H1 (cell line): ENCODE measurements around the gene RB1. TPM values are rescaled to one million over a fixed set of nuclear protein-coding genes. Genes with fewer than 3 reads are reported as not detected.

Experiments used
- CTCF ChIA-PET: fragments of 300-600 bp; sonication (Branson Sonifier 250); formaldehyde crosslinking; loops from one replicate; lab custom pipeline; 2021; ENCODE audit not compliant: partially characterized antibody; lab: Charles Lee
- POLR2A ChIA-PET: fragments of 300-600 bp; sonication (Branson Sonifier 250); formaldehyde crosslinking; loops from one replicate; lab custom pipeline; 2021; ENCODE audit warnings: inconsistent platforms; ENCODE audit not compliant: partially characterized antibody; lab: Charles Lee
- DNase-seq, 2 experiments: peaks; one replicate each; pipeline versions ENCODE4 v3.0.0 to v3.0.0-alpha.2; 2010 to 2022; ENCODE audit warnings: low spot score in 2 of 2, low read depth in 1 of 2, mixed read lengths in 1 of 2
- FAIRE-seq: peaks from 2 replicates; lab custom pipeline; 2011; peaks lifted over from hg19 to GRCh38; lab: Jason Lieb, UNC
- H2AFZ ChIP-seq: 2 replicates; pipeline ENCODE4 v1.8.1; 2012; ENCODE audit warnings: low read length, inconsistent platforms
- H2AK5ac ChIP-seq: 2 replicates; pipeline ENCODE4 v1.6.1; 2013; ENCODE audit warnings: low read depth, low read length
- H2BK120ac ChIP-seq: replicated peaks from 2 replicates; pipeline ENCODE3; 2013; ENCODE audit warnings: low read depth, low read length, inconsistent platforms
- H2BK12ac ChIP-seq: 2 replicates; pipeline ENCODE4 v1.6.1; 2013; ENCODE audit warnings: low read depth, low read length
- H2BK15ac ChIP-seq: 2 replicates; pipeline ENCODE4 v1.6.1; 2013; ENCODE audit warnings: low read length
- H2BK20ac ChIP-seq: 2 replicates; pipeline ENCODE4 v1.6.1; 2013; ENCODE audit warnings: low read length
- H2BK5ac ChIP-seq: 2 replicates; pipeline ENCODE4 v1.6.1; 2013; ENCODE audit warnings: low read depth, low read length
- H3K14ac ChIP-seq: 2 replicates; pipeline ENCODE4 v1.6.1; 2013; ENCODE audit warnings: inconsistent platforms; ENCODE audit not compliant: insufficient read length
- H3K18ac ChIP-seq: 2 replicates; pipeline ENCODE4 v1.6.1; 2013; ENCODE audit warnings: low read length; ENCODE audit errors: extremely low read depth
- H3K23ac ChIP-seq: 2 replicates; pipeline ENCODE4 v1.6.1; 2013; ENCODE audit warnings: inconsistent platforms; ENCODE audit not compliant: insufficient read length
- H3K23me2 ChIP-seq: 2 replicates; pipeline ENCODE4 v1.6.1; 2013; ENCODE audit warnings: low read depth, low read length
- H3K27ac ChIP-seq: 2 replicates; pipeline ENCODE4 v1.6.1; 2011; ENCODE audit warnings: low read depth, low read length, inconsistent platforms
- H3K27me3 ChIP-seq, 4 experiments: replicated peaks in 1 of 4; 1 replicate in 1 of 4; 2 replicates in 3 of 4; pipeline versions ENCODE4 v1.6.1 to v1.8.1; 2011 to 2013; ENCODE audit warnings: low read length in 3 of 4, mild to moderate bottlenecking in 3 of 4, inconsistent platforms in 2 of 4, mixed read lengths in 2 of 4, moderate library complexity in 1 of 4; ENCODE audit not compliant: control insufficient read depth in 3 of 4, insufficient read depth in 3 of 4; ENCODE audit errors: extremely low read depth in 1 of 4
- H3K36me3 ChIP-seq, 4 experiments: 2 replicates each; pipeline versions ENCODE4 v1.6.1 to v1.8.1; 2011 to 2013; ENCODE audit warnings: mild to moderate bottlenecking in 4 of 4, low read length in 3 of 4, moderate library complexity in 2 of 4, control low read depth in 1 of 4, inconsistent platforms in 1 of 4; ENCODE audit not compliant: insufficient read depth in 4 of 4, control insufficient read depth in 2 of 4
- H3K4ac ChIP-seq: replicated peaks from 2 replicates; pipeline ENCODE3; 2013; ENCODE audit warnings: low read length, low read depth, mixed read lengths, inconsistent platforms; ENCODE audit not compliant: insufficient read length
- H3K4me1 ChIP-seq, 4 experiments: replicated peaks in 1 of 4; 1 replicate in 1 of 4; 2 replicates in 3 of 4; pipeline versions ENCODE4 v1.6.1 to v1.8.1; 2011 to 2013; ENCODE audit warnings: low read length in 3 of 4, inconsistent platforms in 2 of 4, mixed read lengths in 1 of 4; ENCODE audit not compliant: insufficient read depth in 4 of 4, control insufficient read depth in 3 of 4
- H3K4me2 ChIP-seq, 2 experiments: 2 replicates each; pipeline versions ENCODE4 v1.6.1 to v1.8.1; 2011 to 2013; ENCODE audit warnings: low read depth in 2 of 2, low read length in 2 of 2, control low read depth in 1 of 2, inconsistent platforms in 1 of 2, mild to moderate bottlenecking in 1 of 2; ENCODE audit not compliant: insufficient read depth in 1 of 2
- H3K4me3 ChIP-seq, 4 experiments: fragments of 200-600, 300-600 bp in 1 of 4; sonication (generic), shearing (Covaris generic), sonication (Bioruptor Twin) in 1 of 4; 2 replicates each; pipeline versions ENCODE4 v1.5.1 to v1.8.1; 2011 to 2016; ENCODE audit warnings: low read length in 4 of 4, low read depth in 3 of 4, control low read depth in 2 of 4, inconsistent platforms in 2 of 4, mild to moderate bottlenecking in 2 of 4, mixed read lengths in 1 of 4, moderate library complexity in 1 of 4; ENCODE audit not compliant: insufficient read depth in 2 of 4; ENCODE audit errors: extremely low read depth in 1 of 4
- H3K56ac ChIP-seq: replicated peaks from 2 replicates; pipeline ENCODE3; 2013; ENCODE audit warnings: low read depth, mild to moderate bottlenecking, mixed read lengths, low read length, inconsistent platforms; ENCODE audit not compliant: insufficient read length
- H3K79me1 ChIP-seq: 2 replicates; pipeline ENCODE4 v1.6.1; 2013; ENCODE audit warnings: low read depth, low read length, control low read depth
- H3K79me2 ChIP-seq, 2 experiments: 2 replicates each; pipeline versions ENCODE4 v1.6.1 to v1.8.1; 2012 to 2013; ENCODE audit warnings: low read length in 2 of 2, mild to moderate bottlenecking in 2 of 2, inconsistent platforms in 1 of 2; ENCODE audit not compliant: insufficient read depth in 2 of 2, control insufficient read depth in 1 of 2
- H3K9ac ChIP-seq, 4 experiments: replicated peaks in 1 of 4; 1 replicate in 1 of 4; 2 replicates in 3 of 4; pipeline versions ENCODE4 v1.6.1 to v1.8.1; 2011 to 2013; ENCODE audit warnings: low read depth in 3 of 4, low read length in 3 of 4, control low read depth in 2 of 4, mild to moderate bottlenecking in 2 of 4, moderate library complexity in 2 of 4, inconsistent platforms in 1 of 4; ENCODE audit errors: extremely low read depth in 1 of 4
- H3K9me3 ChIP-seq, 2 experiments: 2 replicates each; pipeline versions ENCODE4 v1.6.1 to v1.8.1; 2012 to 2013; ENCODE audit warnings: mild to moderate bottlenecking in 2 of 2, moderate library complexity in 2 of 2, control low read depth in 1 of 2, inconsistent platforms in 1 of 2, low read depth in 1 of 2, low read length in 1 of 2, mixed read lengths in 1 of 2; ENCODE audit not compliant: insufficient read depth in 2 of 2
- H4K20me1 ChIP-seq, 2 experiments: replicated peaks in 1 of 2; 2 replicates each; pipeline versions ENCODE3 to v1.8.1; 2011 to 2013; ENCODE audit warnings: inconsistent platforms in 2 of 2, low read length in 2 of 2, mild to moderate bottlenecking in 1 of 2; ENCODE audit not compliant: insufficient read depth in 2 of 2, control insufficient read depth in 1 of 2
- H4K5ac ChIP-seq: 2 replicates; pipeline ENCODE4 v1.6.1; 2013; ENCODE audit warnings: low read length, low read depth, mixed read lengths, inconsistent platforms; ENCODE audit not compliant: insufficient read length
- H4K8ac ChIP-seq: 2 replicates; pipeline ENCODE4 v1.8.0; 2013; ENCODE audit warnings: mild to moderate bottlenecking, moderate library complexity, low read length, inconsistent platforms; ENCODE audit not compliant: insufficient read depth; ENCODE audit errors: extremely low read depth
- H4K91ac ChIP-seq: replicated peaks from 2 replicates; pipeline ENCODE3; 2013; ENCODE audit warnings: low read length, mixed read lengths, inconsistent platforms; ENCODE audit not compliant: insufficient read length
- RBBP5 ChIP-seq: IDR thresholded peaks from 2 replicates; pipeline ENCODE4 v1.7.1; 2012; ENCODE audit warnings: low read depth, mild to moderate bottlenecking, inconsistent platforms, low read length, moderate library complexity, borderline replicate concordance
- RFX5 ChIP-seq: IDR thresholded peaks from 2 replicates; pipeline ENCODE4 v1.6.1; 2011; ENCODE audit warnings: low read depth, low read length, improper control_type of control experiment, borderline replicate concordance
- RNF2 ChIP-seq: fragments of 200-900, 300-1000 bp; sonication (generic); IDR thresholded peaks from 2 replicates; pipeline ENCODE4 v1.7.1; 2016; ENCODE audit warnings: borderline replicate concordance, low read depth, mild to moderate bottlenecking, antibody characterized with exemption, low read length; ENCODE audit not compliant: poor library complexity, severe bottlenecking; ENCODE audit errors: missing control alignments
- SIRT6 ChIP-seq: IDR thresholded peaks from one replicate; pipeline ENCODE4 v1.7.1; 2012; ENCODE audit warnings: low read length, inconsistent platforms
- SP1 ChIP-seq: IDR thresholded peaks from 2 replicates; pipeline ENCODE4 v1.6.1; 2011; ENCODE audit warnings: low read depth, low read length
- TAF1 ChIP-seq: IDR thresholded peaks from 2 replicates; pipeline ENCODE4 v1.6.1; 2011; ENCODE audit warnings: mild to moderate bottlenecking, low read depth, low read length
- WGBS, 2 experiments: shearing (Covaris generic) in 1 of 2; methylation state at CpG; one replicate each; pipeline versions ENCODE4 v1.1.6 to v1.1.7; 2013 to 2015; ENCODE audit warnings: low lambda C conversion rate in 2 of 2, mixed read lengths in 2 of 2, inconsistent platforms in 1 of 2, low coverage in 1 of 2, missing lambda C conversion rate in 1 of 2; ENCODE audit not compliant: insufficient replicate concordance in 2 of 2, insufficient coverage in 1 of 2, insufficient read length in 1 of 2; ENCODE audit errors: extremely low coverage in 1 of 2, missing lambda C conversion rate in 1 of 2; 5-methylcytosine and 5-hydroxymethylcytosine counted together
- polyA plus RNA-seq, 7 experiments: library from polyadenylated mRNA; depleted of rRNA in 3 of 7; stranded (reverse) in 5 of 7; unstranded in 2 of 7; fragments of >200 nt in 5 of 7; fragments of 200-250 nt in 2 of 7; gene quantifications; 1 replicate in 5 of 7; 2 replicates in 1 of 7; 4 replicates in 1 of 7; pipeline versions ENCODE4 v1.2.1 to v1.2.3, GENCODE V29; 2011 to 2013; ENCODE audit warnings: missing spikeins in 2 of 7, mixed read lengths in 2 of 7
- total RNA-seq: library from RNA; stranded (reverse); fragmentation: NEBNext Ultra II Directional; extraction: Animal tissue kit (Norgen Biotek cat#: 25700); gene quantifications from 2 replicates; pipeline ENCODE4 v1.2.1, GENCODE V29; 2021
- TF ChIP-seq, protein P1 (sequence below): IDR thresholded peaks from 2 replicates; pipeline ENCODE4 v1.6.1; 2012; ENCODE audit warnings: inconsistent platforms

RB1 gene
- total and polyA plus RNA-seq, 2 of the 8 experiments (the other 6 are each of a cell fraction or from before 2014, with no cell fraction given): 4.1 to 17.5 TPM

DNA sequence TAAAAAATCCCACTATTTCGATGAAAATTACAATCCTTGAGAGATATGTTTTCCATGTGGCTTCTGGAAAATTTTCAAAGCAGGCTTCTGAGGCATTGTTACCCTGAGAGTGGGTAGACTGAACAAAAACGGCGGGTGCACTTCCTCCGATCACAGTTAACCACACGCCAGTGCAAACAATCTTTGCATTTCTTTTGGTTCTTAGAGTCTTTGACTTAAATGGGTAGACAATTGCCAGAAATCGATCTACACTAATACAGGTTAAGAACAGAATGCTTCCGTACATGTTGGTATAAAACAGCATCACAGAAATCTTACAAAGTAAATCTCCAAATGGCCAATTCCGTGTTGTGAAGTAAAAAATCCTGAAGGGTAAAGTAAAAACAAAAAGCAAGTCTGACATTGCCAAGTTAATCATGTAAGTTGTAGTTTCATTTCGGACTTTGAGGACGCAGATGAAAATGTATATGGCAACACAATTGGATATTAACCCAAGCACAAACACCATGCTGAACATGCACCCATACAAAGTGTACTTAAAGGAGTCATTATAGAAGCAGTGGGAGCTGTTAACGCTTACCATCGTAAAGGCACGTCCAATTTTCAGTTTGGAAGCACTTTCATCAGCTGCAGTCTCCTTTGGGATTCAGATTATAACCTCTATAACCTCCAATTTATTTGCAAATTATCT is 108.4 kb downstream of the RB1 start:
- Histone ChIP-seq H4K91ac (no peak overlapping the region), H3K4me3 (peak overlapping the region; percentile 3 to 44 (median 5); a peak in 5 of 8 replicates), H4K5ac (no peak overlapping the region), H4K20me1 (no peaks in the 10 kb centered on the region), H3K4ac (no peak overlapping the region), H3K4me2 (peak overlapping the region; percentile 37 to 59; a peak in 3 of 4 replicates), H3K79me1 (no peaks in the 10 kb centered on the region), H3K23ac (no peak overlapping the region), H3K36me3 (no peaks in the 10 kb centered on the region), H3K18ac (no peak overlapping the region), H3K4me1 (peaks cover 3 to 4% (median 3%) of the 10 kb centered on the region in 4 experiments; a peak in 4 of 7 replicates), H3K56ac (no peak overlapping the region), H2BK12ac (no peak overlapping the region), H2BK120ac (no peak overlapping the region), H2BK5ac (no peak overlapping the region), H2BK20ac (no peak overlapping the region), H3K14ac (no peak overlapping the region), H3K9ac (no peak overlapping the region), H3K9me3 (no peaks in the 10 kb centered on the region; a peak in 1 of 4 replicates), H2AK5ac (no peak overlapping the region), H3K27ac (no peak overlapping the region), H3K23me2 (no peaks in the 10 kb centered on the region), H2BK15ac (no peak overlapping the region), H3K27me3 (no peaks in the 10 kb centered on the region), H4K8ac (no peak overlapping the region), H2AFZ (no peak overlapping the region), H3K79me2 (no peaks in the 10 kb centered on the region)
- TF ChIP-seq TAF1: no peak
- no peak for TF ChIP-seq SP1
- TF ChIP-seq RNF2: no peak
- TF ChIP-seq, protein P1, sequence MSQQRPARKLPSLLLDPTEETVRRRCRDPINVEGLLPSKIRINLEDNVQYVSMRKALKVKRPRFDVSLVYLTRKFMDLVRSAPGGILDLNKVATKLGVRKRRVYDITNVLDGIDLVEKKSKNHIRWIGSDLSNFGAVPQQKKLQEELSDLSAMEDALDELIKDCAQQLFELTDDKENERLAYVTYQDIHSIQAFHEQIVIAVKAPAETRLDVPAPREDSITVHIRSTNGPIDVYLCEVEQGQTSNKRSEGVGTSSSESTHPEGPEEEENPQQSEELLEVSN: no peak
- no peak for TF ChIP-seq SIRT6
- no peak for TF ChIP-seq RBBP5
- TF ChIP-seq RFX5: no peak
- CTCF ChIA-PET: no interaction called here
- WGBS, 2 experiments: 56% methylated on average over 13 of the region's 13 CpGs; no CpG with 5 or more reads in 1 of the 2 experiments
- FAIRE-seq (peak; percentile 45), DNase-seq (no peak)
- POLR2A ChIA-PET: no interaction called here
